Liver (tissue), 9 donors: ENCODE measurements around the gene SULT1A2. TPM values are rescaled to one million over a fixed set of nuclear protein-coding genes. Genes with fewer than 3 reads are reported as not detected.

ENCODE experiments used
- DNase-seq: peaks from one replicate; pipeline ENCODE4 v3.0.0-alpha.2; 2017; ENCODE audit warnings: low spot score
- H3K27ac ChIP-seq, 2 donors: one replicate each; pipeline ENCODE4 v1.7.0; 2013; ENCODE audit warnings: inconsistent platforms in 2 of 2, low read length in 2 of 2, control low read depth in 1 of 2, low read depth in 1 of 2, mild to moderate bottlenecking in 1 of 2
- H3K27me3 ChIP-seq, 4 donors: one replicate each; pipeline versions ENCODE4 v1.6.1 to v1.7.0; 2013; ENCODE audit warnings: low read length in 3 of 4, inconsistent platforms in 1 of 4, mild to moderate bottlenecking in 1 of 4, moderate library complexity in 1 of 4; ENCODE audit not compliant: control insufficient read depth in 4 of 4, insufficient read depth in 4 of 4
- H3K36me3 ChIP-seq, 4 donors: one replicate each; pipeline versions ENCODE4 v1.6.1 to v1.7.0; 2013; ENCODE audit warnings: low read length in 3 of 4, mild to moderate bottlenecking in 3 of 4, low read depth in 1 of 4, moderate library complexity in 1 of 4; ENCODE audit not compliant: control insufficient read depth in 4 of 4, insufficient read depth in 3 of 4
- H3K4me1 ChIP-seq, 4 donors: one replicate each; pipeline versions ENCODE4 v1.6.1 to v1.7.0; 2013; ENCODE audit warnings: low read length in 3 of 4, mild to moderate bottlenecking in 3 of 4, moderate library complexity in 1 of 4; ENCODE audit not compliant: control insufficient read depth in 4 of 4, insufficient read depth in 4 of 4
- H3K4me3 ChIP-seq, 3 donors: one replicate each; pipeline versions ENCODE4 v1.6.1 to v1.7.0; 2013; ENCODE audit warnings: low read length in 3 of 3, control low read depth in 1 of 3, low read depth in 1 of 3, mild to moderate bottlenecking in 1 of 3
- H3K9ac ChIP-seq, 2 donors: one replicate each; pipeline ENCODE4 v1.7.0; 2013; ENCODE audit warnings: low read length in 2 of 2, mild to moderate bottlenecking in 2 of 2, moderate library complexity in 2 of 2, control low read depth in 1 of 2, low read depth in 1 of 2
- H3K9me3 ChIP-seq, 4 donors: one replicate each; pipeline versions ENCODE4 v1.6.1 to v1.7.0; 2013; ENCODE audit warnings: low read length in 3 of 4; ENCODE audit not compliant: control insufficient read depth in 4 of 4
- EGR1 ChIP-seq, 2 donors: IDR thresholded peaks; 2 replicates each; pipeline ENCODE4 v1.6.1; 2016 to 2018; ENCODE audit warnings: antibody characterized with exemption in 2 of 2, low read depth in 2 of 2
- FOXA1 ChIP-seq: IDR thresholded peaks from 2 replicates; pipeline ENCODE4 v1.6.1; 2016; ENCODE audit warnings: antibody characterized with exemption
- FOXA2 ChIP-seq: IDR thresholded peaks from 2 replicates; pipeline ENCODE4 v1.6.1; 2016; ENCODE audit warnings: antibody characterized with exemption
- GABPA ChIP-seq, 2 donors: IDR thresholded peaks in 1 of 2; conservative IDR thresholded peaks in 1 of 2; 2 replicates each; pipeline ENCODE4 v1.6.1; 2016; ENCODE audit warnings: antibody characterized with exemption in 2 of 2, mild to moderate bottlenecking in 1 of 2, moderate library complexity in 1 of 2
- HNF4A ChIP-seq, 2 donors: conservative IDR thresholded peaks; 2 replicates each; pipeline ENCODE4 v1.6.1; 2016; ENCODE audit warnings: antibody characterized with exemption in 2 of 2, mild to moderate bottlenecking in 2 of 2
- HNF4G ChIP-seq: IDR thresholded peaks from 2 replicates; pipeline ENCODE4 v1.6.1; 2016; ENCODE audit warnings: antibody characterized with exemption
- JUND ChIP-seq, 2 donors: IDR thresholded peaks; 2 replicates each; pipeline ENCODE4 v1.6.1; 2016; ENCODE audit warnings: antibody characterized with exemption in 2 of 2
- NR2F2 ChIP-seq: IDR thresholded peaks from 2 replicates; pipeline ENCODE4 v1.6.1; 2016; ENCODE audit warnings: antibody characterized with exemption
- REST ChIP-seq: IDR thresholded peaks from 2 replicates; pipeline ENCODE4 v1.6.1; 2016; ENCODE audit warnings: antibody characterized with exemption, mild to moderate bottlenecking
- RXRA ChIP-seq, 2 donors: IDR thresholded peaks; 2 replicates each; pipeline ENCODE4 v1.6.1; 2017 to 2018; ENCODE audit warnings: antibody characterized with exemption in 2 of 2, mild to moderate bottlenecking in 1 of 2
- SP1 ChIP-seq: IDR thresholded peaks from 2 replicates; pipeline ENCODE4 v1.6.1; 2018; ENCODE audit warnings: antibody characterized with exemption, mild to moderate bottlenecking
- YY1 ChIP-seq: IDR thresholded peaks from 2 replicates; pipeline ENCODE4 v1.6.1; 2016; ENCODE audit warnings: antibody characterized with exemption, mild to moderate bottlenecking
- ZBTB33 ChIP-seq: IDR thresholded peaks from 2 replicates; pipeline ENCODE4 v1.6.1; 2016; ENCODE audit warnings: antibody characterized with exemption
- WGBS: extraction: QIAGEN DNeasy Blood & Tissue Kit; methylation state at CpG from one replicate; pipeline ENCODE4 v1.1.7; 2013; 5-methylcytosine and 5-hydroxymethylcytosine counted together
- polyA plus RNA-seq, 2 donors: library from polyadenylated mRNA; stranded (reverse) in 1 of 2; unstranded in 1 of 2; fragments of 200-250 nt in 1 of 2; fragments of >200 nt in 1 of 2; fragmentation: Nextera tagmentation in 1 of 2; extraction: Ambion mirVana in 1 of 2; gene quantifications; one replicate each; pipeline versions ENCODE4 v1.2.1 to v1.2.3, GENCODE V29; 2013 to 2015
- total RNA-seq, 2 donors: library from RNA; depleted of rRNA; stranded (reverse); fragments of >200 nt; gene quantifications; one replicate each; pipeline ENCODE4 v1.2.3, GENCODE V29; 2014
- TF ChIP-seq, protein P1 (sequence below): IDR thresholded peaks from 2 replicates; pipeline ENCODE4 v1.6.1; 2016; ENCODE audit warnings: antibody characterized with exemption
- TF ChIP-seq, protein P2 (sequence below): IDR thresholded peaks from 2 replicates; pipeline ENCODE4 v1.6.1; 2016; ENCODE audit warnings: antibody characterized with exemption
- donor health status: healthy.
- donor health status: healthy.
- donor health status: healthy.
- donor health status: healthy.
- donor health status: healthy.

SULT1A2 gene
- total and polyA plus RNA-seq, 4 donors, result 1.6 to 29.4 (median 14.9) TPM

DNA sequence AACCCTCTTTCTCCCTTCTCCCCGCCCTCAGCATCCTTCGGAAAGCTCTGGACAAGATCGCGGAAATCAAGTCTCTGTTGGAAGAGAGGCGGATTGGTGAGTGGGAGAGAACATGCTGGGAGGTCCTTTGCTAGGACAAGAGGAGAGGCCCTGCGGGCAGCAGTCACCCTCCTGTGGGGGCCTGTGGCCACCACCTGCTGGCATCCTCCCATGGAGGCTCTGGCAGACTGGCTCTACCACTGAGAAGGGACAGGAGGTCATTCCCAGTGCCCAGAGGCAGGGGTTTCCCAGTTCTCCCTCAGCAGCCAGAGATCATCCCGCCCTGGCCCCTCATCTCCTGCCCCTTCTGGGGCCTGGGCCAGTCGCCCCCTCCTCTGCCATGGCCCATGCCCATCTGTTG lies 7.8 kb downstream of the SULT1A2 start:
- Histone ChIP-seq H3K27ac (no peak overlapping the region), H3K4me3 (no peak overlapping the region), H3K9me3 (no peaks in the 10 kb centered on the region), H3K27me3 (no peaks in the 10 kb centered on the region), H3K4me1 (no peaks in the 10 kb centered on the region), H3K36me3 (peaks cover 11 to 60% (median 25%) of the 10 kb centered on the region in 4 donors), H3K9ac (no peak overlapping the region)
- no peak for DNase-seq
- TF ChIP-seq JUND (IDR thresholded peaks at IDR 0.05) (no peak), EGR1 (IDR thresholded peaks at IDR 0.05; ENCODE audit: low read depth in 2 of 2) (no peak), FOXA1 (no peak), GABPA (IDR thresholded peaks at IDR 0.05 in 1 of 2, conservative IDR thresholded peaks at IDR 0.05 in 1 of 2) (no peak), SP1 (no peak), HNF4A (conservative IDR thresholded peaks at IDR 0.05) (no peak), YY1 (no peak)
- TF ChIP-seq, protein P1, sequence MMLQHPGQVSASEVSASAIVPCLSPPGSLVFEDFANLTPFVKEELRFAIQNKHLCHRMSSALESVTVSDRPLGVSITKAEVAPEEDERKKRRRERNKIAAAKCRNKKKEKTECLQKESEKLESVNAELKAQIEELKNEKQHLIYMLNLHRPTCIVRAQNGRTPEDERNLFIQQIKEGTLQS, result no peak
- WGBS, result 96% methylated on average over 8 of the region's 8 CpGs

GRCh38 chr16:28587386-28587785 lies 9.5 kb downstream of the SULT1A2 start:
- 83% methylated on average over 8 of the region's 8 CpGs for WGBS
- no peak for DNase-seq

More at GRCh38 chr16:28587386-28587785, 9.5 kb downstream of the SULT1A2 start:
- Histone ChIP-seq H3K9ac (no peak overlapping the region), H3K27me3 (no peaks in the 10 kb centered on the region), H3K27ac (no peak overlapping the region), H3K9me3 (no peaks in the 10 kb centered on the region), H3K36me3 (peaks cover 11 to 68% (median 30%) of the 10 kb centered on the region in 4 donors), H3K4me3 (no peak overlapping the region), H3K4me1 (no peaks in the 10 kb centered on the region)
- TF ChIP-seq FOXA2 (no peak), YY1 (no peak), ZBTB33 (no peak), NR2F2 (no peak), REST (no peak), RXRA (IDR thresholded peaks at IDR 0.05) (no peak), GABPA (IDR thresholded peaks at IDR 0.05 in 1 of 2, conservative IDR thresholded peaks at IDR 0.05 in 1 of 2) (no peak), HNF4G (no peak), SP1 (no peak)
- TF ChIP-seq, protein P1, result no peak
- TF ChIP-seq, protein P2, sequence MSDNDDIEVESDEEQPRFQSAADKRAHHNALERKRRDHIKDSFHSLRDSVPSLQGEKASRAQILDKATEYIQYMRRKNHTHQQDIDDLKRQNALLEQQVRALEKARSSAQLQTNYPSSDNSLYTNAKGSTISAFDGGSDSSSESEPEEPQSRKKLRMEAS, result no peak
